Measurements from ENCODE around the gene CSNK1D. TPM values are rescaled to one million over a fixed set of nuclear protein-coding genes. Genes with fewer than 3 reads are reported as not detected.

Gene CSNK1D
- total and polyA plus RNA-seq, 2 experiments from 2014 or later = 55.3 to 66.4 TPM

- no peak overlapping the region for H3K27ac Mint-ChIP-seq
- peaks cover 69% of the 10 kb centered on the region for H3K79me2 ChIP-seq (replicated peaks; ENCODE audit: insufficient read depth)
Measured at GRCh38 chr17:82256242-82256885, 17.1 kb downstream of the CSNK1D start.

DNA sequence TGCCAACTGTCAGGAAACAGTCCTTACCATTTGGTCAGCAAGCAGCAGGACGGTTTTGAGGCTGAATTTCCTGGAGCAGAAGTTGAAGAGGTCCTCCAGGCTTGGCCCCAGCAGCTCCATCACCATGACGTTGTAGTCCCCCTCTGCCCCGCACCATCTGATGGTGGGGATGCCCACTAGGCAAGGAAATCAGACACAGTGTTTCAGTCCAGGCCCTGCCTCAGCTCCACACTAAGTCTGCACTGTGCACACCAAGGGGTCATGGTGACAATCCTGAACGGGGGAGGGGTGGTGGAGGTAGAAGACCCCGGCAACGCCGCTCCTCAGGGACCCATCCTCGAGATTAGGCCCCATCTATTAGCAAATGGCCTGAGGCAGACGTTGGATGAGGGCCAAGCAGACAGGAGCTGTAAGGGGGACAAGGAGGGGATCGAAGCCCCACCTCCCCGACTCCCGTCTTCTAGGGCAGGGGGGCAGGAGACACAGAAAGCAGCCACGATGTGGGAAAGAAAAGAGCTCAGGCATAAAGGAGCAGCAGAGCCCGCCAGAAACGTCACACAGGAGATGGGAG lies 18.0 kb downstream of the CSNK1D start:
- H3K9me3 Mint-ChIP-seq = peaks cover 7% of the 10 kb centered on the region; the same call in 2 of the 3 replicates
- ATAC-seq = no peak
- Histone ChIP-seq H2AFZ (no peak overlapping the region), H3K79me2 (replicated peaks; ENCODE audit: insufficient read depth) (peaks cover 69% of the 10 kb centered on the region), H3K4me2 (no peak overlapping the region), H3K36me3 (ENCODE audit: insufficient read depth) (peaks cover 54% of the 10 kb centered on the region), H4K20me1 (replicated peaks; ENCODE audit: insufficient read depth) (peaks cover 56% of the 10 kb centered on the region), H3F3A (replicated peaks; ENCODE audit: low read depth) (peaks cover 17% of the 10 kb centered on the region), H3K4me1 (ENCODE audit: insufficient read depth) (no peaks in the 10 kb centered on the region), H3K27ac (ENCODE audit: low read depth) (no peak overlapping the region), H3K4me3 (no peak overlapping the region), H3K9me2 (ENCODE audit: insufficient read depth) (no peaks in the 10 kb centered on the region), H3K27me3 (ENCODE audit: insufficient read depth) (no peaks in the 10 kb centered on the region)
- H3K4me3 Mint-ChIP-seq = no peak overlapping the region
- DNase-seq (ENCODE audit: low spot score) = no peak
- H3K36me3 Mint-ChIP-seq (ENCODE audit: low read depth) = peaks cover 83% of the 10 kb centered on the region
- 0 out of 2 replicates have a peak overlapping the region, but pooled peaks have one; percentile 28 for H3K27ac Mint-ChIP-seq
- H3K4me1 Mint-ChIP-seq = no peaks in the 10 kb centered on the region
- peaks cover 10% of the 10 kb centered on the region for H3K27me3 Mint-ChIP-seq (ENCODE audit: insufficient read depth, low read depth, poor library complexity)
- TF ChIP-seq ZNF331 (CRISPR knock-in tag; IDR thresholded peaks at IDR 0.05; ENCODE audit: low read depth) = no peak
- TF ChIP-seq, protein P1, sequence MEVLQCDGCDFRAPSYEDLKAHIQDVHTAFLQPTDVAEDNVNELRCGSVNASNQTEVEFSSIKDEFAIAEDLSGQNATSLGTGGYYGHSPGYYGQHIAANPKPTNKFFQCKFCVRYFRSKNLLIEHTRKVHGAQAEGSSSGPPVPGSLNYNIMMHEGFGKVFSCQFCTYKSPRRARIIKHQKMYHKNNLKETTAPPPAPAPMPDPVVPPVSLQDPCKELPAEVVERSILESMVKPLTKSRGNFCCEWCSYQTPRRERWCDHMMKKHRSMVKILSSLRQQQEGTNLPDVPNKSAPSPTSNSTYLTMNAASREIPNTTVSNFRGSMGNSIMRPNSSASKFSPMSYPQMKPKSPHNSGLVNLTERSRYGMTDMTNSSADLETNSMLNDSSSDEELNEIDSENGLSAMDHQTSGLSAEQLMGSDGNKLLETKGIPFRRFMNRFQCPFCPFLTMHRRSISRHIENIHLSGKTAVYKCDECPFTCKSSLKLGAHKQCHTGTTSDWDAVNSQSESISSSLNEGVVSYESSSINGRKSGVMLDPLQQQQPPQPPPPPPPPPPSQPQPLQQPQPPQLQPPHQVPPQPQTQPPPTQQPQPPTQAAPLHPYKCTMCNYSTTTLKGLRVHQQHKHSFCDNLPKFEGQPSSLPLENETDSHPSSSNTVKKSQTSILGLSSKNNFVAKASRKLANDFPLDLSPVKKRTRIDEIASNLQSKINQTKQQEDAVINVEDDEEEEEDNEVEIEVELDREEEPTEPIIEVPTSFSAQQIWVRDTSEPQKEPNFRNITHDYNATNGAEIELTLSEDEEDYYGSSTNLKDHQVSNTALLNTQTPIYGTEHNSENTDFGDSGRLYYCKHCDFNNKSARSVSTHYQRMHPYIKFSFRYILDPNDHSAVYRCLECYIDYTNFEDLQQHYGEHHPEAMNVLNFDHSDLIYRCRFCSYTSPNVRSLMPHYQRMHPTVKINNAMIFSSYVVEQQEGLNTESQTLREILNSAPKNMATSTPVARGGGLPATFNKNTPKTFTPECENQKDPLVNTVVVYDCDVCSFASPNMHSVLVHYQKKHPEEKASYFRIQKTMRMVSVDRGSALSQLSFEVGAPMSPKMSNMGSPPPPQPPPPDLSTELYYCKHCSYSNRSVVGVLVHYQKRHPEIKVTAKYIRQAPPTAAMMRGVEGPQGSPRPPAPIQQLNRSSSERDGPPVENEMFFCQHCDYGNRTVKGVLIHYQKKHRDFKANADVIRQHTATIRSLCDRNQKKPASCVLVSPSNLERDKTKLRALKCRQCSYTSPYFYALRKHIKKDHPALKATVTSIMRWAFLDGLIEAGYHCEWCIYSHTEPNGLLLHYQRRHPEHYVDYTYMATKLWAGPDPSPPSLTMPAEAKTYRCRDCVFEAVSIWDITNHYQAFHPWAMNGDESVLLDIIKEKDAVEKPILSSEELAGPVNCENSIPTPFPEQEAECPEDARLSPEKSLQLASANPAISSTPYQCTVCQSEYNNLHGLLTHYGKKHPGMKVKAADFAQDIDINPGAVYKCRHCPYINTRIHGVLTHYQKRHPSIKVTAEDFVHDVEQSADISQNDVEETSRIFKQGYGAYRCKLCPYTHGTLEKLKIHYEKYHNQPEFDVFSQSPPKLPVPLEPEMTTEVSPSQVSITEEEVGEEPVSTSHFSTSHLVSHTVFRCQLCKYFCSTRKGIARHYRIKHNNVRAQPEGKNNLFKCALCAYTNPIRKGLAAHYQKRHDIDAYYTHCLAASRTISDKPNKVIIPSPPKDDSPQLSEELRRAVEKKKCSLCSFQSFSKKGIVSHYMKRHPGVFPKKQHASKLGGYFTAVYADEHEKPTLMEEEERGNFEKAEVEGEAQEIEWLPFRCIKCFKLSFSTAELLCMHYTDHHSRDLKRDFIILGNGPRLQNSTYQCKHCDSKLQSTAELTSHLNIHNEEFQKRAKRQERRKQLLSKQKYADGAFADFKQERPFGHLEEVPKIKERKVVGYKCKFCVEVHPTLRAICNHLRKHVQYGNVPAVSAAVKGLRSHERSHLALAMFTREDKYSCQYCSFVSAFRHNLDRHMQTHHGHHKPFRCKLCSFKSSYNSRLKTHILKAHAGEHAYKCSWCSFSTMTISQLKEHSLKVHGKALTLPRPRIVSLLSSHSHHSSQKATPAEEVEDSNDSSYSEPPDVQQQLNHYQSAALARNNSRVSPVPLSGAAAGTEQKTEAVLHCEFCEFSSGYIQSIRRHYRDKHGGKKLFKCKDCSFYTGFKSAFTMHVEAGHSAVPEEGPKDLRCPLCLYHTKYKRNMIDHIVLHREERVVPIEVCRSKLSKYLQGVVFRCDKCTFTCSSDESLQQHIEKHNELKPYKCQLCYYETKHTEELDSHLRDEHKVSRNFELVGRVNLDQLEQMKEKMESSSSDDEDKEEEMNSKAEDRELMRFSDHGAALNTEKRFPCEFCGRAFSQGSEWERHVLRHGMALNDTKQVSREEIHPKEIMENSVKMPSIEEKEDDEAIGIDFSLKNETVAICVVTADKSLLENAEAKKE (CRISPR knock-in tag; IDR thresholded peaks at IDR 0.05) = no peak

More at GRCh38 chr17:82256242-82256885, 17.1 kb downstream of the CSNK1D start:
- TF ChIP-seq, protein P2, sequence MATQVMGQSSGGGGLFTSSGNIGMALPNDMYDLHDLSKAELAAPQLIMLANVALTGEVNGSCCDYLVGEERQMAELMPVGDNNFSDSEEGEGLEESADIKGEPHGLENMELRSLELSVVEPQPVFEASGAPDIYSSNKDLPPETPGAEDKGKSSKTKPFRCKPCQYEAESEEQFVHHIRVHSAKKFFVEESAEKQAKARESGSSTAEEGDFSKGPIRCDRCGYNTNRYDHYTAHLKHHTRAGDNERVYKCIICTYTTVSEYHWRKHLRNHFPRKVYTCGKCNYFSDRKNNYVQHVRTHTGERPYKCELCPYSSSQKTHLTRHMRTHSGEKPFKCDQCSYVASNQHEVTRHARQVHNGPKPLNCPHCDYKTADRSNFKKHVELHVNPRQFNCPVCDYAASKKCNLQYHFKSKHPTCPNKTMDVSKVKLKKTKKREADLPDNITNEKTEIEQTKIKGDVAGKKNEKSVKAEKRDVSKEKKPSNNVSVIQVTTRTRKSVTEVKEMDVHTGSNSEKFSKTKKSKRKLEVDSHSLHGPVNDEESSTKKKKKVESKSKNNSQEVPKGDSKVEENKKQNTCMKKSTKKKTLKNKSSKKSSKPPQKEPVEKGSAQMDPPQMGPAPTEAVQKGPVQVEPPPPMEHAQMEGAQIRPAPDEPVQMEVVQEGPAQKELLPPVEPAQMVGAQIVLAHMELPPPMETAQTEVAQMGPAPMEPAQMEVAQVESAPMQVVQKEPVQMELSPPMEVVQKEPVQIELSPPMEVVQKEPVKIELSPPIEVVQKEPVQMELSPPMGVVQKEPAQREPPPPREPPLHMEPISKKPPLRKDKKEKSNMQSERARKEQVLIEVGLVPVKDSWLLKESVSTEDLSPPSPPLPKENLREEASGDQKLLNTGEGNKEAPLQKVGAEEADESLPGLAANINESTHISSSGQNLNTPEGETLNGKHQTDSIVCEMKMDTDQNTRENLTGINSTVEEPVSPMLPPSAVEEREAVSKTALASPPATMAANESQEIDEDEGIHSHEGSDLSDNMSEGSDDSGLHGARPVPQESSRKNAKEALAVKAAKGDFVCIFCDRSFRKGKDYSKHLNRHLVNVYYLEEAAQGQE (IDR thresholded peaks at IDR 0.05; ENCODE audit: unreplicated experiment) = no peak
- no peak for TF ChIP-seq ZNF331 (CRISPR knock-in tag; IDR thresholded peaks at IDR 0.05; ENCODE audit: low read depth)
- TF ChIP-seq EZH2 (IDR thresholded peaks at IDR 0.05; ENCODE audit: low read depth, unreplicated experiment) = no peak
- TF ChIP-seq, protein P3, sequence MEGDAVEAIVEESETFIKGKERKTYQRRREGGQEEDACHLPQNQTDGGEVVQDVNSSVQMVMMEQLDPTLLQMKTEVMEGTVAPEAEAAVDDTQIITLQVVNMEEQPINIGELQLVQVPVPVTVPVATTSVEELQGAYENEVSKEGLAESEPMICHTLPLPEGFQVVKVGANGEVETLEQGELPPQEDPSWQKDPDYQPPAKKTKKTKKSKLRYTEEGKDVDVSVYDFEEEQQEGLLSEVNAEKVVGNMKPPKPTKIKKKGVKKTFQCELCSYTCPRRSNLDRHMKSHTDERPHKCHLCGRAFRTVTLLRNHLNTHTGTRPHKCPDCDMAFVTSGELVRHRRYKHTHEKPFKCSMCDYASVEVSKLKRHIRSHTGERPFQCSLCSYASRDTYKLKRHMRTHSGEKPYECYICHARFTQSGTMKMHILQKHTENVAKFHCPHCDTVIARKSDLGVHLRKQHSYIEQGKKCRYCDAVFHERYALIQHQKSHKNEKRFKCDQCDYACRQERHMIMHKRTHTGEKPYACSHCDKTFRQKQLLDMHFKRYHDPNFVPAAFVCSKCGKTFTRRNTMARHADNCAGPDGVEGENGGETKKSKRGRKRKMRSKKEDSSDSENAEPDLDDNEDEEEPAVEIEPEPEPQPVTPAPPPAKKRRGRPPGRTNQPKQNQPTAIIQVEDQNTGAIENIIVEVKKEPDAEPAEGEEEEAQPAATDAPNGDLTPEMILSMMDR (conservative IDR thresholded peaks at IDR 0.05; ENCODE audit: low read depth in 2 of 2) = no peak
- Histone ChIP-seq H3K4me1 (ENCODE audit: insufficient read depth) (no peaks in the 10 kb centered on the region), H3K27ac (ENCODE audit: low read depth) (no peak overlapping the region), H3K4me2 (no peak overlapping the region), H3K36me3 (ENCODE audit: insufficient read depth) (peaks cover 53% of the 10 kb centered on the region), H3K27me3 (ENCODE audit: insufficient read depth) (no peaks in the 10 kb centered on the region), H3F3A (replicated peaks; ENCODE audit: low read depth) (peaks cover 18% of the 10 kb centered on the region), H3K4me3 (no peak overlapping the region), H4K20me1 (replicated peaks; ENCODE audit: insufficient read depth) (peaks cover 49% of the 10 kb centered on the region), H3K9me2 (ENCODE audit: insufficient read depth) (no peaks in the 10 kb centered on the region), H2AFZ (no peak overlapping the region)
- Mint-ChIP-seq H3K27me3 (ENCODE audit: insufficient read depth, low read depth, poor library complexity) (peaks cover 10% of the 10 kb centered on the region), H3K4me1 (no peaks in the 10 kb centered on the region), H3K36me3 (ENCODE audit: low read depth) (peaks cover 83% of the 10 kb centered on the region), H3K9me3 (peaks cover 7% of the 10 kb centered on the region), H3K4me3 (no peak overlapping the region)
- no peak for DNase-seq (ENCODE audit: low spot score)
- no peak for ATAC-seq
